ENCODE measurements around the gene TFAP2A. TPM values are rescaled to one million over a fixed set of nuclear protein-coding genes. Genes with fewer than 3 reads are reported as not detected.

Gene TFAP2A
- polyA plus RNA-seq, 4 donors, result 28.0 to 41.9 (median 33.8) TPM

DNA sequence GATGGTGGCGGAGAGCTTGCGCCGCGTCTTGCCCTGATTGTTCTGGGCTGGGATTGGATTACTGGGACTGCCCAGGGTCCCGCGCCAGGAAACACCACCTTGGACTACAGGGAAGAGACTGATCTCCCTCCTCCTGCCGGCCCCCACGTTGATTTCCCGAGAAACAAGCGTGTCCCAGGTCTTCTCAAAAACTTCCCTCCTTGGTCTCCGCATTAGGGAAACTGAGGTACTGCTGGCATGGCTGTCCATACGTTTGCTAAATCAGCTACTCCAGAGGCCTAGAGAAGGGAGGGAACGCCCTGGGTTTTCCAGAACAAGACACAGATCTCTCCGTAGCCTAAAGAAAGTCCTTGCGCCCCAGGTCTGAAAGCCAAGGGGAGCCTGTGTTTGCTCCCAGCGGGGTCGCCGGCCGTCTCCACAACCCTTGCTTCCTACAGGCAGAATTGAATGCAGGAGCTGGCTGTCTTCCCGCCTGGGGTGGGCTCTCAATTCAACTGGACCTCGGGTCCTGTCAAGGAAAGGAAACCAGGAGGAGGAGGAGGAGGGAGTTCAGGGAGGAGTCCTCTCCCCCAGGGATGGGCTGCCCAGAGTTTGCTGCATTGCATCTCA, 29.2 kb downstream of the TFAP2A start:
- no peak for DNase-seq (ENCODE audit: low read depth in 4 of 4, low spot score in 3 of 4)

DNA sequence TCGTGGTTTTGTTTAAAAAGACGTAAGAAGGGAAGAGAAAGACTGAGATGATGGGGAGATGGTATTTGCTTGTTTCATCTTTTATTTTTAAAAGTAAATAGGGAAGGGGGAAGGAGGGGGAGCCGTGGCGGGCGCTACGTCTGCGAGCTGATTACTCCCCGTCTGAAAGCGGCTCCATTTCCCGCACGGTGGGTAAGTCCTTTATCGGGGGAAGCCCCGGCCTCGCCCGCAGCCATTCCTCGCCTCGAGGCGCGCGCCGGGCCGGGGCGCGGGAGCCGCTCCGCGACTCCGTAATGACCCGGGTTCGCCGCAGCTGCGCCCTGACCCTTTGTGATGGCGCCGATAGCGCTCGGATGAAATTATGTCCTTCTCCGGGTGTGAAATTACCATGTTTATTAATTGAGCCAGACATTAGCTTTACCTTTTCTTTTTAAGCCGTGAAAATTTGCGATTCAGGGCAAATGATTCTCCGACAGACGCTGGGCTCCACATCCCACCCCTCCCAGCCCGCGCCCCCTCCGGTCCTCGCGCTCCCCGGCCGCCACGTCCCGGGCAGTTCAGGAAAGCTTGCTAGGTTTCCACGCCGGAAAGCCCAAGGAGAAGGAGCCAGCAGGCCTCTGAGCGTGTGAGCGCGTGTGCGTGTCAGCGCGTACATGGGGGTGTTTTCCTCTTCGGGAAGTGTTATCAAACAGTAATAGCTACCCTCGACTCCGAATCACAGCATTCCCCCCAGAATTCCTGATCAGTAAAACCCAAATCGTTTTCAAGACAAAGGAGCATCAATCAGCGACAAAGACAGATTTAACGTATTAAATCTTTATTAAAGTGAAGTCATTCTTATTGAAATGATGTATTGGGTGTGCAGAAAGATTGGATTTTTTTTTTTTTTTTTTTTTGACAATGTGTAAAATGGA, 30.0 kb downstream of the TFAP2A start:
- no peak for DNase-seq (ENCODE audit: low read depth in 4 of 4, low spot score in 3 of 4)

DNA sequence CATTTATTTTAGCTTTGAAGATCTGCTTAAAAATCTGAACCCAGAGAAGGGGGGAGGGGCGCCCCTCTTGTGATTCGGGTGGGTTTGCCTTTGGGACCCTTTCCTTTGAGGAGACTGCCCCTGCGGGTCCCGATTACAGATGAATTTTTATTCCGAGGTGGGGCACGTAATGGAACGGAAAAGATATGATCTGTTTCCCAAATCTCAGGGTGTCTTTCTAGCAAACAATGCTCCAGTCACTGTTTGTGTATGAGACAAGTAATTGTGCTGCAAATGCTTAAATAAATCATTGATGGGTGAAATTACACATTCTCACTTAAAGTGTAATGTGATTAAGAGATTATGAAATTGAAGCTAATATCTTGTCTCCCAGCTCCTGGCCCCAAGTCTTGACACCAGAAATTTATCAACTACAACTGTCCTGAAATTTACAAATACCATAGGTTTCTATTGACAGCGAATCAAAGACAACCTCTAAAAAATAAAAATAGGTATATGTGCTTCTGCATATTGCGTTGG, 30.7 kb downstream of the TFAP2A start:
- no peak for DNase-seq (ENCODE audit: low read depth in 4 of 4, low spot score in 3 of 4)

DNA sequence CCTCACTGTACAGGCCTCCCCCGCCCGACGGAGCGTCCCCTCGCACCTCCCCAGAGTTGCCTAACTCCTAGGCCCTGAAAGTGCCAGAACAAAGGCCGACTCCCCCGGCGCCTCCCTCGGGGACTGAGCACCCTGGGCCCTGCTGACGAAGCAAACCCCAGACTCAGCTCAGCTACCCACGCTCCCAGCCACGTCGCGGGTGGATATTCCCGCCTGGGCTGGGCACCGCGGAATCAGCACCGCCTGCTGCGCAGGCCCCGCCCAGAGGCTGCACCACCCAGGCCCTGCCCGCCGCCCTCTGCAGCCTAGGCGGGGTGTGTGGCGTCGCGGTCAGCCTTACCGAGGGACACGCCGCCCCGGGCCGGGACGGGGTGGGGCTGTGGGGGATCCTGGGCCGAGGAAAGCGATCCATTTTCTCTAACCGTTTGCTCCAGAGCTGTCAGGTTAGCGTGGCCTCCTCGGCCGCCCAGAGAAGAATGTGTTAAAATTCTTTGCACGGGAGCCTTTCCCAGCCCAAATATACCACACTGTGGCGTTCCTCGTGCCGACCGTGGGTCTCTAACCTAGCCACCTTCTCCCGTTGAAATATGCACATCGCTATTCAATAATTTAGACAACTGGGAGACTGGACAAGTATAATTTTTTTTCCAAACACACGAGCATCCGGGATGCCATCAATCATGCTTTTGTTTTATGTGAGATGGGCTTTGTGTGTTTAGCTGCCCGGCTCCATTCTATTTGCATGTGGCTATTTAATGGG, 31.4 kb downstream of the TFAP2A start:
- no peak for DNase-seq (ENCODE audit: low read depth in 4 of 4, low spot score in 3 of 4)

DNA sequence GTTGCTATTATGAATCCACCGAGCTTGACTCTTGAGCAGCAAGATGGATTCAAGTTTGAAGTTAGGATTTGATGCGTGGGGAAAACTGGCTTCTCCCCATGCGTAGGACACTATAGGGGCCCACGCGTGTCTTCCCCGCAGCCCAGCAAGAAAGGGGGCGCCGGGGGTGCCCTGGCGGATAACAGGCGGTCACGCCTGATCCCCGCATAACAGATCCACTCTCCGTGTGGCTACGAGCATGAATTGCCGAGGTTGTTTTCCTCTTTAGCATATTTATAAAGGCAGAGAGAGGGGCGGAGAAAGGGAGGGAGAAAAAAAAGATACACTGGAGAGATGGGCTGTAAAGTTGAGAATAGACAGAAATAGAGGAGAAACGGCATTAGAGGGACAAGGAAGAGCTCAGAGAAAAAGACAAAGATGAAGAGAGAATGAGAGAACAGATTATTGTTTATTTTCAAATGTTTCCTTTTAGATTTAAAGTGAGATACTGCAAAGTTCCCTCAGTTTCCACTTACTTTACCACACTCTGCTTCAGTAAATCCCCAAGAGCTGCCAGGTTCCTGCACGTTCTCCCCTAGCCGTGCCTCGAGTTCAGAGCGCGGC, 32.0 kb downstream of the TFAP2A start:
- DNase-seq (ENCODE audit: low read depth in 4 of 4, low spot score in 3 of 4), result no peak

DNA sequence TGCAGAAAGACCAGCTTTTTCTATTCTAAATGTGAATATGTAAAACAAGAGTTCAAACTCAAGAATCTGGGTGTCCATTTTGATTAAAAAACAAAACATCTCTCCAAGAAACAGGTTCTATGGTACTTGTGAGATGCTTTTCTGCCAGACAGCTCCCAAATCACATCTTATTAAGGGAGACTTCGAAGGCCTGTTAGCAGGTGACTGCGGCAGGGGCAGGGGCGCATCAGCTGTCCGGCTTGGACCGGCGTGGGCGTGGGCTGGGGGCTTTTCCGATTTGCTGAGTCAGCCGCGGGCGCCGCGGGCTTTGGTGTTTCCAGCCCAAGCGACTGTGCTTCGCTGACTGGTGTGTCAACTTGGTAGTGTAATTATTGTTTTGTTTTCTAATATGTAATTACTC, 32.6 kb downstream of the TFAP2A start:
- no peak for DNase-seq (ENCODE audit: low read depth in 4 of 4, low spot score in 3 of 4)

DNA sequence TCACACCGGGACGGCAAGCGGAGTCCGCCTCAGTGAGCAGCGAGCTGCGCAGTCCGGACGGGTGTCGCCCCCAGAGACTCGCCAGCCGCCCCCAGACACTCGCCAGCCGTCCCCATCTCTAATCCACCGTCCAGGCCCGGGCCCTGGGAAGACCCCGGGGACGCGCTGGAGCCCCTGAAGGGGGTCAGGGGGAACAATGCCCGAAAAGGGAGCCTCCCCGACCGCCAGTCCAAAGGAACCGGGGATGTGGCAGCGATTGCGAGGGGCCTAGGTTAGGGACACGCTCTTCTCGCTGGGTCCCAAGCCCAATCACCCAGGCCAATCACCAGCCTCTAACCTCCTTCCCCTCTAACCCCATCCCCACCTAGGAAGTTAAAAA, 33.1 kb downstream of the TFAP2A start:
- no peak for DNase-seq (ENCODE audit: low read depth in 4 of 4, low spot score in 3 of 4)

DNA sequence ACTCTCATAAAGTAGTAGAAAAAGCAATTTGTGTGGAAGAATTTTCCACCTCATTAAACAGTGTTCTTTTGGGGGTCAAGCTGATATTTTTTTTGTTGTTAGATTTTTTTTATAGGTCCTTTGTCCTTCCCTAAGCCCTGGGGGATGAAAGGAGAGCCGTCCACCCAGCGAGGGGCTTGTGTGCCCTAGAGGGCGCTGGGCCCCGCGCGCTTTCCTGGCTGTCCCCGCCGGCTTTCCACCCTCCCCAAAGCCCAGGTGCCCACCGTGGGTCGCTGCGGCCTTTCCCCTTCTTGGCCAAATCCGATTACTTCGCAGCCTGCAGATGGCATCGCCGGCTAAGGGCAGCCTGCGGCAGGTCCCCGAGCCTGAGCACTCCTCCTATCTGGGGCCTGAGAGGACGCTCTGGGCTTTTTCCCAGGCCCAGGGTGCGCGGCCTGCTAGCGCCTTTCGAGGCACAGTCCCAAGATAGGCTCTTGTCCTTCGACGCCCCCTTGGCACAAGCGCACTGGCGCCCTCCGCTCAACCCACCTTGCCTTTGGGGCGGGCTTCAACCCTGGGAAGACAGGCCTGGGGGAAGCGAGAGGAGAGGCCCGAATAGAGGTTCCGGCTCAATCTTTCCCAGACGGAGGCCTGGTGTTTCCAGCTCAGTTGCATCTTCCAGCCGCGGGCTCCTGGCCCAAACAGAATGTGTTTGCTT, 33.6 kb downstream of the TFAP2A start:
- DNase-seq (ENCODE audit: low read depth in 4 of 4, low spot score in 3 of 4), result no peak

DNA sequence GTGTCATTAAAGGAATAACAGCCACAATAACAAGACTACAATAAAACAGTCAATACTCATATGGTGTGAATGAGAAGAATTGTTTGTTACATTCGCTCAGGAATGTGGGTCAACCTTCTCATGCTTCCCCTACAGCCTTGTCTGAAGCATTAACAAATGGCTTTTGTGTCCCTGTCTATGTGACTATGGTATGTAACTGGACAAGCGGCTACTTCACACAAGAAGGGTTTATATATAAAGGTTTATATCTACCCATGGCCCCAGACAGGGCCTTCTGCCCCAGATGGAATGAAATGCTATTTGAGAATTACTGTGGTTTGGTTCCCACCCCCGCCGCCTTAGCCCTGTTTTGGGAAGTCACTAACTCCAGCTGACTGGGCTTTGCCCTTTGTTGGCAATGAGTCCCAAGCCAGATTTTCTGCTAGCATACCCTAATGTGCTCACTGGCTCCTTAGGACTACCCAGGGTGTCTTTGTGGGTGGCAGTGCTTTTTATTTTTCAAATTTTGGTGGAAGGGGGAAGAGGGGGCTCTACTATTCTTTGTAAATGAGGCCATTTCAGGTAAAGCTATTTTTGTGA, 39.4 kb downstream of the TFAP2A start:
- DNase-seq (ENCODE audit: low read depth in 4 of 4, low spot score in 3 of 4), result no peak

DNA sequence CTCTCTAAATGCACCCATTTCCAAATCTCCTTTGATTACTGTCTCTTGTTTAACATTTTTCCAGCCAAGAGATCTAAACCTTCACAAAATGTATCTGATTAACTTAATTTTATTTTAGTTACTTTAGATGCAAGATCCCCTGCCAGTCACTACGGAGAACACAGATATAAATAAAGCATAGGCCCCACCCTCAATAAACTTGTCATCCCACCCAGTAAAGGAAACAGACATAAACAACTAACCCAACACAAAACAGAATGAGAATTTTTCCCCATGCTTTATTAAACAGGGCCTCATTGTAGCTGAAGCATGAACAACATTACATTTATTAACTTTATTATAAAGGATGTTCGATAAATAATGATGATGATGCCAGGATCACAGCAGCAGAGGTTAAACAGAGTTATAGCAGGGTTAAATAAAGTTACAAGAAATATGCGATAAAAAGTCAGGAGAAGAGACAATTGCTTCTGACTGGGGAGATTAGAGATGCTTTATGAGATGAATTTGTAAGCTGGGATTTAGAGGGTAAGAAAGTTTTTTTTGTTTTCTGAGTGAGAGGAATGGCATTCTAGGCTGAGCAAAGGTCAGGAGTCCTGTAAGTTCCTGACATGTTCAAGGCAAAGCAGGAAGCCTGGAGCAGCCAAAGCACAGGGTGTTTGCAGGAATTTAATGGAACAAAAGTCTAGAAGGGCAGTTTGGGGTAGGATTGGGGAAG, 41.1 kb downstream of the TFAP2A start:
- DNase-seq (ENCODE audit: low read depth in 4 of 4, low spot score in 3 of 4), result no peak

DNA sequence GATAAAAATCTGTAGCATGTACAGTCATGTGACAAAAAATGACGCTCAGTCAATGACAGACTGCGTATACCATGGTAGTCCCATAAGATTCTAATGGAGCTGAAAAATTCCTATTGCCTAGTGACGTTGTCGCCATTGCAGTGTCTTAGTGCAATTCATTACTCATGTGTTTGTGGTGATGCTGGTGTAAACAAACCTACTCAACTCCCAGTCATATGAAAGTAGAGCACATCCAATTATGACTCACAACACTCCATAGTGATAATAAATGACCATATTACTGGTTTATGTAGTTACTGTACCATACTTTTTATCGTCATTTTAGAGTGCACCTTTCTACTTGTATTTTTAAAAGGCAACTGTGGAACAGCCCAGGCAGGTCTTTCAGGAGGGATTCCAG, 45.0 kb downstream of the TFAP2A start:
- DNase-seq (ENCODE audit: low read depth in 4 of 4, low spot score in 3 of 4), result no peak

DNA sequence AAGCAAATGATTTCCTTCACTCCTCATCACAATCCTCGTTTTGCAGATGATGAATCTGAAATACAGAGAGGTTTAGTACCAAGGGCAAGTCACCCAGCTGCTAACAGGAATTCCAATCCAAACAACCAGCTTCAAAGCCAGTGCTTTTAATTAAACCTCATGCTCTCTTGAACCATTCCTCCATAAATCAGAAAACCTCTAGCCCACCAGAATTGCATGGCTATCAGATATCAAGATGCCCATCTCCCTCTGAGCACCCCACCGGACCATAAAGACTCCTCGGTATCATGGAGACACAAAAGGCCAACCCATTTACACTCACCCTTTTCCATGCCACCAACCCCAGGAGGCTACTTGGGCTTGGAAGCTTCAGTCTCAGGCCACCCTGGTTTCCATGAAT, 46.0 kb downstream of the TFAP2A start:
- no peak for DNase-seq (ENCODE audit: low read depth in 4 of 4, low spot score in 3 of 4)

DNA sequence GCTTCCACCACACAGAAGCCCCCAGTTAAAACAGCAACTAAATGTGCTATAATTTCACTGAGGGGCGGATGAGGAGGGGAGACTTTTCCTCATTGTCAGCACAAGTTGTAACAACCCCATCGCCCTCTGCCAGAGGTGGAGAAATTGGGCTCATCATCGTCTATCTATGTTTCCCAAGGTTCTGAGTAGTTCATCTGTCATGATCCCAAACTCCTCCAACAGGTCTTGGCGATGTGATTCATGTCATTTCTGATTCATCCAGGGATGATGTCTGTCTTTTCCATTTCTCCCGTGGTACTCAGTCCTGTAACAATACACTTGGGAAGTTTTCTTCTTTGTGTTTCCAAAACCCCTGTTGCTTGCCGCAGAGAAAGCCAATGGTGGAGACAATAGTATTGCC, 51.0 kb downstream of the TFAP2A start:
- no peak for DNase-seq (ENCODE audit: low read depth in 4 of 4, low spot score in 3 of 4)

DNA sequence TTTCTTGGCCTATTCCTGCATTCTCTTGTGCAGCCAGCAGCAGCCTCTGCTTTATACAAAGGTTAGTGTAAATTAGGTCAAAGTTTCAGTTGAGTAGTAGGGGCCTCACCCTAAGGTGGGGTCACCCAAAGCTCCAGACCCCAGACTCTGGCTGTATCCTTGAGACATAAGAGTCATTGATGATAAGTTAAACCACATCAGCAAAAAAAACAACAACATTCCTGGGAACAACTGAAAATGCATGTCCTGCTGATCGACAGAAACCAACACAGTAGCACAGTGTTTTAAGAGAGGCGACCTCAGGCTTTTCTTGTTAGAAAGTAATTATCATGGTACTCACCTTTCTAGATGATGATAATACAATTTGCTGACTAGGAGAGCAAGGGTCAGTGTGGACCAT, 52.6 kb downstream of the TFAP2A start:
- no peak for DNase-seq (ENCODE audit: low read depth in 4 of 4, low spot score in 3 of 4)

DNA sequence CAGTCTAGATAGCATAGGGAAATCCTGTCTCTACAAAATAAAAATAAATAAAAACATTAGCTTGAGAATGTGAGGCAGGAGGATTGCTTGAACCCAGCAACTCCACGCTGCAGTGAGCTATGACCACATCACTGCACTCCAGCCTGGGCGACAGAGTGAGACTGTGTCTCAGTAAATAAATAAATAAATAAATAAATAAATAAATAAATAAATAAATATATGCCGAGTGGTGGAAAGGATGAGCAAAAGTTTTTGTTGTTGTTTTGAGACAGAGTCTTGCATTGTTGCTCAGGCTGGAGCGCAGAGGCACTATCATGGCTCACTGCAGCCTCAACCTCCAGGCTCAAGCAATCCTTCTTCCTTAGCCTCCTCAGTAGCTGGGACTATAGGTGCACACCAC, 53.4 kb downstream of the TFAP2A start:
- no peak for DNase-seq (ENCODE audit: low read depth in 4 of 4, low spot score in 3 of 4)

DNA sequence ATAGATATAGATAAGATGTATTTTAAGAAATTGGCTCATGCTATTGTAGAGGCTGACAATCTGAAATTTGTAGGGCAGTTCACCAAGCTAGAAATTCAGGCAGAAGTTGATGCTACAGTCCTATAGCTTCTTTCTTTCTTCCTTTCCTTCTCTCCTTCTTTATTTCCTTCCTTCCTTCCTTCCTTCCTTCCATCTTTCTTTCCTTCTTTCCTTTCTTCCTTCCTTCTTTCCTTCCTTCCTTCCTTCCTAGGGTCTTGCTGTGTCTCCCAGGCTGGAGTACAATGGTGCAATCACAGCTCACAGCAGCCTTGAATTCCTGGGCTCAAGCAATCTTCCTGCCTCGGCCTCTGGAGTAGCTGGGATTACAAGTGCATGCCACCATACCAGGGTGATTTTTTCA, 55.3 kb downstream of the TFAP2A start:
- DNase-seq (ENCODE audit: low read depth in 4 of 4, low spot score in 3 of 4), result no peak

DNA sequence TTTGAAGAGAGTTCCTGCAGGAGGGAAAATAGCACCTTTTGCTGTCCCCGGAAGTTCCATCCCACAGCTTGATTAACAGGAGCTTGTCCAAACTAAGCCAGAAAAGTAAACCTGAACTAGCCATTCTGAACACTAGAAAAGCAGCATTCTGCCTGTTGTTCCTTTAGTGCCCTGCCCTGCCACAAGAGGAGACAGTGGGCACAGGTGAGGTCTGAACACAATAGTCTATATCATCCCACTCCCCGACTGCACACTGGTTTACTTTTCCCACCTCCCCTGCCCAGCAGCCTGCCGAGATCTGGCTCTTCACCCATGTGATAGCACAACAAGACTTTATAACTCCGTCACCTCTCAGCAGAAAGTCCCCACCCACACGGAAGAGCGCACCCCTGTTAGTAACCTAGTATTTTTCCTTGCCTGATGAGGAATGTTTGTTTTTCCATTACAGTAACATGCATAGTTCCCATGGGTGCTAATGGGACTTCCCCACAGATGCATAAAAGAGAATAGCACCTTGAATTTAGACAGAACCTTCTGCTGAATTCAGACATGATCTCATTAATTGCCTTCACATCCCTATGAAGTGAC, 59.7 kb downstream of the TFAP2A start:
- no peak for DNase-seq (ENCODE audit: low read depth in 4 of 4, low spot score in 3 of 4)

DNA sequence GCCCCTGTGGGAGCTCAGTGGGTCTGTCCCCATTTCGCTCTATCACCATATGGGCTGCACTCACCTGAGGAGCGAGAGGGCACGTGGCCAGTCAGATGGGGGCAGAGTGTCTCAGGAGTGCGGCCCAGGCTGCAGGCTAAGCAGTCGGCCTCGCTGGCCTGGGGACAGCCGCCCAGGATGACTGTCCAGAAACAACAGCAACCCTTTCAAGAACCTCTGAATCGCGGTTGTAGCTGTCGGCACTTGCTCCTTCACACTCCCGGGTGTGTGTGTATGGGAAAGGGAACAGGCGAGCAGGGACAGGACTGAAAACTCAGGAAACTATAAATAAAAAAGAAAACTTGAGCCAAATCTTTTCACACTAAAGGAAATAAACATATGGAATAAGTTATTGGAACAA, 63.1 kb downstream of the TFAP2A start:
- peak in 1 of 4 donors; percentile 22 for DNase-seq (ENCODE audit: low read depth in 4 of 4, low spot score in 3 of 4)

DNA sequence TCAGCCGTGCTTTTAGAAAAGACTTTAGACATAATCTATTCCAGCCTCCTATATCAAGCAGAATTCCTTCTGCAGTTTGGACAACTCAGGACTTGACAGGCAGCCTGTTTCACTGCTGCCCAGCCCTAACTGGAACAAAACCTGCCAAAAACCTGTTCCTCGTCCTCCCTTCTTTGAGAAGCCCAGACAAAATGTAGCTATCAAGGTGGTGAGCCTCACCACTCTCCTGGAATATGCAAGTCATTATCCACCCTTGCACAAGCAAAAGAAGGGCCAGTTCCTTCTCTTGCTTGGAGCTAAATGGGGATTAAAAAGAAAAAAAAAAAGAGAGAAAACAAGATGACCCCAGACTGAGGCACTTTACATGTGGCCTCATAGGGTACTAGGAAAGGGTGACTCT, 64.2 kb downstream of the TFAP2A start:
- no peak for DNase-seq (ENCODE audit: low read depth in 4 of 4, low spot score in 3 of 4)

All from right renal pelvis (tissue), 4 donors.